GM23338 (cell line): ENCODE measurements around the gene TM9SF4.

ENCODE experiments used
- CREB1 ChIP-seq: fragments of 250-450 bp; sonication (Bioruptor Pico); IDR thresholded peaks from 2 replicates; pipeline ENCODE4 v1.5.0; 2020; ENCODE audit warnings: low read depth, mild to moderate bottlenecking, moderate library complexity
- CTCF ChIP-seq, 2 experiments: fragments of 200-600 bp in 1 of 2; sonication (generic) in 1 of 2; conservative IDR thresholded peaks; 2 replicates each; pipeline versions ENCODE4 v1.5.1 to v1.6.1; 2016 to 2017; ENCODE audit warnings: antibody characterized with exemption in 2 of 2, low read depth in 2 of 2, mild to moderate bottlenecking in 2 of 2, moderate library complexity in 1 of 2
- ETS1 ChIP-seq: IDR thresholded peaks from 2 replicates; pipeline ENCODE4 v1.6.1; 2016; ENCODE audit warnings: antibody characterized with exemption
- EZH2 ChIP-seq: fragments of 200-600 bp; sonication (generic); IDR thresholded peaks from one replicate; pipeline ENCODE4 v1.8.0; 2017; ENCODE audit warnings: antibody characterized with exemption, mild to moderate bottlenecking, low read depth; ENCODE audit not compliant: unreplicated experiment
- EZH2phosphoT487 ChIP-seq: fragments of 200-600 bp; sonication (generic); IDR thresholded peaks from one replicate; pipeline ENCODE4 v1.8.1; 2018; ENCODE audit warnings: antibody characterized with exemption; ENCODE audit not compliant: unreplicated experiment
- JUNB ChIP-seq: IDR thresholded peaks from one replicate; pipeline ENCODE4 v1.6.1; 2016; ENCODE audit warnings: antibody characterized with exemption; ENCODE audit not compliant: unreplicated experiment
- NANOG ChIP-seq: IDR thresholded peaks from 2 replicates; pipeline ENCODE4 v1.6.1; 2016; ENCODE audit warnings: antibody characterized with exemption, borderline replicate concordance
- POLR2AphosphoS5 ChIP-seq: IDR thresholded peaks from 2 replicates; pipeline ENCODE4 v1.6.1; 2016; ENCODE audit warnings: antibody characterized with exemption, low read depth
- STAT1 ChIP-seq: IDR thresholded peaks from one replicate; pipeline ENCODE4 v1.6.1; 2016; ENCODE audit warnings: antibody characterized with exemption; ENCODE audit not compliant: unreplicated experiment
- ZNF114 ChIP-seq: fragments of 250-450 bp; sonication (Bioruptor Pico); IDR thresholded peaks from 2 replicates; pipeline ENCODE4 v1.5.0; 2020; ENCODE audit warnings: mild to moderate bottlenecking, moderate library complexity
- ZNF331 ChIP-seq: fragments of 250-450 bp; sonication (Bioruptor Pico); IDR thresholded peaks from 2 replicates; pipeline ENCODE4 v1.5.0; 2020; ENCODE audit warnings: low read depth, mild to moderate bottlenecking, moderate library complexity
- ZNF462 ChIP-seq: fragments of 250-450 bp; sonication (Bioruptor Pico); IDR thresholded peaks from 2 replicates; pipeline ENCODE4 v1.5.0; 2020; ENCODE audit warnings: mild to moderate bottlenecking, moderate library complexity
- TF ChIP-seq, protein P1 (sequence below): IDR thresholded peaks from one replicate; pipeline ENCODE4 v1.6.1; 2018; ENCODE audit warnings: antibody characterized with exemption; ENCODE audit not compliant: unreplicated experiment

DNA sequence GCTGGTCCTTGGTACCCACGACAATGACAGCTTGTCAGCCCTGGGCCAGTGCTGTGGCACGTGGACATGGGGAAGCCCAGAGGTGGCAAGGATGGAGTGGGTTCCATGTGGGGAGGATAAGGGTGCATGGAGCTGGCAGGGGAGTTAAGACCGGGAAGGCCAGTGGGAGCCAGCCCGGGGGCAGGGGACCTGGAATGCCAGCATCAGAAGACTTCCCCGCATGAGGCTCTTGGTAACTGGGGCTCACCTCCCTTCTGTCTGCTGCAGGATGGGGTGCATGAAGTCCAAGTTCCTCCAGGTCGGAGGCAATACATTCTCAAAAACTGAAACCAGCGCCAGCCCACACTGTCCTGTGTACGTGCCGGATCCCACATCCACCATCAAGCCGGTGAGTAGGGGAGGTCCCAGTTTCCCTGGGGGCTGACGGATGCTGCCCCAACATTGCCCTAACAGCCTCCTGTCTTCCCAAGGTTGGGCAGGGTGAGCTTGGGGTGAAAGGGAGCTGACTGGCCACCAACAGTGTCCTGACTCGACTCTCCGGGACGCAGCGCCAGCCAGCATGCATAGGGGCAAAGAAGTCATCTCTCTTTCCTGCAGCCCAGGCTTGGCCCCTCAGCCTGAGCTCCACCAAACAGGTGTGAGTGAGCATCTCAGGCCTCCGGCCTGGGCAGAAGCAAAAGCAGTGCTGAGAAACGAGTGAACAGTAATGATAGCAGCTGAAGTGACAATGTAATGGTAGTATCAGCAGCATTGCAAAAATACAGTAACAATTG is 37.9 kb upstream of the TM9SF4 start:
- TF ChIP-seq CTCF (conservative IDR thresholded peaks at IDR 0.05; ENCODE audit: low read depth in 2 of 2) (no peak), EZH2 (no peak), EZH2phosphoT487 (no peak), POLR2AphosphoS5 (no peak), JUNB (no peak), ETS1 (no peak), NANOG (no peak), ZNF331 (CRISPR knock-in tag) (no peak), CREB1 (CRISPR knock-in tag) (no peak), STAT1 (no peak), ZNF114 (CRISPR knock-in tag) (no peak), ZNF462 (CRISPR knock-in tag) (no peak)
- TF ChIP-seq, protein P1, sequence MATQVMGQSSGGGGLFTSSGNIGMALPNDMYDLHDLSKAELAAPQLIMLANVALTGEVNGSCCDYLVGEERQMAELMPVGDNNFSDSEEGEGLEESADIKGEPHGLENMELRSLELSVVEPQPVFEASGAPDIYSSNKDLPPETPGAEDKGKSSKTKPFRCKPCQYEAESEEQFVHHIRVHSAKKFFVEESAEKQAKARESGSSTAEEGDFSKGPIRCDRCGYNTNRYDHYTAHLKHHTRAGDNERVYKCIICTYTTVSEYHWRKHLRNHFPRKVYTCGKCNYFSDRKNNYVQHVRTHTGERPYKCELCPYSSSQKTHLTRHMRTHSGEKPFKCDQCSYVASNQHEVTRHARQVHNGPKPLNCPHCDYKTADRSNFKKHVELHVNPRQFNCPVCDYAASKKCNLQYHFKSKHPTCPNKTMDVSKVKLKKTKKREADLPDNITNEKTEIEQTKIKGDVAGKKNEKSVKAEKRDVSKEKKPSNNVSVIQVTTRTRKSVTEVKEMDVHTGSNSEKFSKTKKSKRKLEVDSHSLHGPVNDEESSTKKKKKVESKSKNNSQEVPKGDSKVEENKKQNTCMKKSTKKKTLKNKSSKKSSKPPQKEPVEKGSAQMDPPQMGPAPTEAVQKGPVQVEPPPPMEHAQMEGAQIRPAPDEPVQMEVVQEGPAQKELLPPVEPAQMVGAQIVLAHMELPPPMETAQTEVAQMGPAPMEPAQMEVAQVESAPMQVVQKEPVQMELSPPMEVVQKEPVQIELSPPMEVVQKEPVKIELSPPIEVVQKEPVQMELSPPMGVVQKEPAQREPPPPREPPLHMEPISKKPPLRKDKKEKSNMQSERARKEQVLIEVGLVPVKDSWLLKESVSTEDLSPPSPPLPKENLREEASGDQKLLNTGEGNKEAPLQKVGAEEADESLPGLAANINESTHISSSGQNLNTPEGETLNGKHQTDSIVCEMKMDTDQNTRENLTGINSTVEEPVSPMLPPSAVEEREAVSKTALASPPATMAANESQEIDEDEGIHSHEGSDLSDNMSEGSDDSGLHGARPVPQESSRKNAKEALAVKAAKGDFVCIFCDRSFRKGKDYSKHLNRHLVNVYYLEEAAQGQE: no peak
